GM12874 (cell line): ENCODE measurements around the gene RGCC.

Experiments used
- CTCF ChIP-seq: IDR thresholded peaks from 2 replicates; pipeline ENCODE4 v1.5.1; 2011; ENCODE audit warnings: low read depth, mild to moderate bottlenecking, control low read depth, low read length, moderate library complexity; ENCODE audit not compliant: insufficient read depth

Gene RGCC

GRCh38 chr13:41503356-41503755, 46.0 kb downstream of the RGCC start:
- TF ChIP-seq CTCF, result no peak

- no peak for TF ChIP-seq CTCF
Observed at GRCh38 chr13:41505209-41505835, 48.0 kb downstream of the RGCC start.

GRCh38 chr13:41506312-41506711, 49.0 kb downstream of the RGCC start:
- TF ChIP-seq CTCF, result no peak

- TF ChIP-seq CTCF, result no peak
Observed at GRCh38 chr13:41509971-41510370, 52.6 kb downstream of the RGCC start.

- no peak for TF ChIP-seq CTCF
Observed at GRCh38 chr13:41511827-41512226, 54.5 kb downstream of the RGCC start.

- no peak for TF ChIP-seq CTCF
Observed at GRCh38 chr13:41512441-41512840, 55.1 kb downstream of the RGCC start.

GRCh38 chr13:41513600-41513999, 56.2 kb downstream of the RGCC start:
- TF ChIP-seq CTCF, result no peak

GRCh38 chr13:41514853-41515395, 57.6 kb downstream of the RGCC start:
- no peak for TF ChIP-seq CTCF
